Ammon's horn (tissue), 1 donor: ENCODE measurements around the gene TCP11L2.
"Not testable (repeated sequence)": the region's sequence is repeated elsewhere in the genome, so short reads cannot be mapped to it uniquely, and the experiment has no call there.

Experiments
- DNase-seq: peaks from one replicate; pipeline ENCODE4 v3.0.0-alpha.2; 2016; ENCODE audit warnings: low spot score

The TCP11L2 gene

GRCh38 chr12:106307181-106307580 lies 4.6 kb downstream of the TCP11L2 start:
- no peak for DNase-seq

GRCh38 chr12:106308121-106308520 lies 5.6 kb downstream of the TCP11L2 start:
- no peak for DNase-seq

- DNase-seq: no peak
Measured at GRCh38 chr12:106308611-106309010, 6.1 kb downstream of the TCP11L2 start.

GRCh38 chr12:106309671-106310505 lies 7.4 kb downstream of the TCP11L2 start:
- DNase-seq: no peak

GRCh38 chr12:106310687-106311086 lies 8.2 kb downstream of the TCP11L2 start:
- DNase-seq: no peak

- no peak for DNase-seq
Measured at GRCh38 chr12:106311139-106311538, 8.6 kb downstream of the TCP11L2 start.

GRCh38 chr12:106313413-106313812 lies 10.9 kb downstream of the TCP11L2 start:
- not testable (repeated sequence) for DNase-seq

- no peak for DNase-seq
Measured at GRCh38 chr12:106315523-106315922, 13.0 kb downstream of the TCP11L2 start.

GRCh38 chr12:106317406-106318082 lies 15.0 kb downstream of the TCP11L2 start:
- no peak for DNase-seq

- DNase-seq: no peak
Measured at GRCh38 chr12:106321139-106321850, 18.8 kb downstream of the TCP11L2 start.

GRCh38 chr12:106323537-106323936 lies 21.0 kb downstream of the TCP11L2 start:
- no peak for DNase-seq

GRCh38 chr12:106327309-106327869 lies 24.9 kb downstream of the TCP11L2 start:
- no peak for DNase-seq

- DNase-seq: no peak
Measured at GRCh38 chr12:106328735-106329134, 26.2 kb downstream of the TCP11L2 start.

- peak; percentile 38 for DNase-seq
Measured at GRCh38 chr12:106329231-106329982, 26.9 kb downstream of the TCP11L2 start.

- DNase-seq: no peak
Measured at GRCh38 chr12:106331599-106331998, 29.1 kb downstream of the TCP11L2 start.

- DNase-seq: no peak
Measured at GRCh38 chr12:106332536-106332935, 30.0 kb downstream of the TCP11L2 start.

GRCh38 chr12:106333010-106333409 lies 30.5 kb downstream of the TCP11L2 start:
- DNase-seq: no peak

GRCh38 chr12:106333756-106334155 lies 31.2 kb downstream of the TCP11L2 start:
- DNase-seq: no peak

- no peak for DNase-seq
Measured at GRCh38 chr12:106341086-106341877, 38.7 kb downstream of the TCP11L2 start.

- DNase-seq: peak; percentile 26
Measured at GRCh38 chr12:106342397-106343213, 40.1 kb downstream of the TCP11L2 start.
